Large intestine (tissue), 3 donors: ENCODE data around the gene CELSR1. TPM values are rescaled to one million over a fixed set of nuclear protein-coding genes. Genes with fewer than 3 reads are reported as not detected.

Experiments
- DNase-seq, 2 donors: peaks; one replicate each; pipeline versions ENCODE4 v3.0.0 to v3.0.0-alpha.2; 2013
- H3K27ac ChIP-seq: one replicate; pipeline ENCODE4 v1.5.1; 2013; ENCODE audit warnings: low read length
- H3K27me3 ChIP-seq: 2 replicates; pipeline ENCODE4 v1.6.1; 2013; ENCODE audit warnings: low read length; ENCODE audit not compliant: control insufficient read depth, insufficient read depth
- H3K36me3 ChIP-seq: 2 replicates; pipeline ENCODE4 v1.6.1; 2013; ENCODE audit warnings: low read length; ENCODE audit not compliant: control insufficient read depth, insufficient read depth
- H3K4me1 ChIP-seq: one replicate; pipeline ENCODE4 v1.6.1; 2013; ENCODE audit warnings: low read length; ENCODE audit not compliant: control insufficient read depth, insufficient read depth
- H3K4me3 ChIP-seq: one replicate; pipeline ENCODE4 v1.5.1; 2013; ENCODE audit warnings: low read length
- H3K9me3 ChIP-seq: one replicate; pipeline ENCODE4 v1.6.1; 2013; ENCODE audit warnings: mild to moderate bottlenecking, low read depth, low read length, moderate library complexity; ENCODE audit not compliant: control insufficient read depth
- WGBS: methylation state at CpG from one replicate; pipeline ENCODE4 v1.1.5; 2013; ENCODE audit warnings: low lambda C conversion rate; ENCODE audit not compliant: insufficient coverage; 5-methylcytosine and 5-hydroxymethylcytosine counted together
- polyA plus RNA-seq: library from polyadenylated mRNA; unstranded; fragments of 120-200 nt; gene quantifications from one replicate; pipeline ENCODE4 v1.2.1, GENCODE V29; 2013

CELSR1 gene
- polyA plus RNA-seq, 1 donor: 5.9 TPM

GRCh38 chr22:46549563-46549840 lies 12.1 kb upstream of the CELSR1 start:
- WGBS: no CpG with 5 or more reads among the region's 4 CpGs
- no peak for DNase-seq
- Histone ChIP-seq H3K36me3 (no peaks in the 10 kb centered on the region), H3K27ac (no peak overlapping the region), H3K4me3 (no peak overlapping the region), H3K27me3 (no peaks in the 10 kb centered on the region), H3K9me3 (peaks cover 5% of the 10 kb centered on the region), H3K4me1 (peaks cover 24% of the 10 kb centered on the region)

GRCh38 chr22:46547883-46548244 lies 10.4 kb upstream of the CELSR1 start:
- H3K4me1 ChIP-seq: peaks cover 24% of the 10 kb centered on the region
- H3K27me3 ChIP-seq: no peaks in the 10 kb centered on the region

GRCh38 chr22:46547179-46547882 lies 9.9 kb upstream of the CELSR1 start:
- Histone ChIP-seq H3K27ac (peak overlapping the region; percentile 72), H3K9me3 (no peaks in the 10 kb centered on the region), H3K4me3 (no peak overlapping the region), H3K4me1 (peaks cover 24% of the 10 kb centered on the region), H3K27me3 (no peaks in the 10 kb centered on the region), H3K36me3 (no peaks in the 10 kb centered on the region)
- no CpG with 5 or more reads among the region's 21 CpGs for WGBS
- no peak for DNase-seq

More at GRCh38 chr22:46547883-46548244, 10.4 kb upstream of the CELSR1 start:
- DNase-seq: peak; percentile 85 to 86
- H3K27ac ChIP-seq: peak overlapping the region; percentile 72
- H3K4me3 ChIP-seq: no peak overlapping the region
- no CpG with 5 or more reads among the region's 3 CpGs for WGBS
- no peaks in the 10 kb centered on the region for H3K36me3 ChIP-seq
- peaks cover 3% of the 10 kb centered on the region for H3K9me3 ChIP-seq

GRCh38 chr22:46546466-46547178 lies 9.2 kb upstream of the CELSR1 start:
- Histone ChIP-seq H3K36me3 (no peaks in the 10 kb centered on the region), H3K9me3 (no peaks in the 10 kb centered on the region), H3K27me3 (peaks cover 2% of the 10 kb centered on the region), H3K27ac (no peak overlapping the region), H3K4me3 (no peak overlapping the region), H3K4me1 (peaks cover 24% of the 10 kb centered on the region)
- WGBS: no CpG with 5 or more reads among the region's 14 CpGs
- no peak for DNase-seq

- Histone ChIP-seq H3K36me3 (no peaks in the 10 kb centered on the region), H3K27ac (no peak overlapping the region), H3K4me3 (no peak overlapping the region), H3K27me3 (peaks cover 7% of the 10 kb centered on the region), H3K4me1 (peaks cover 24% of the 10 kb centered on the region), H3K9me3 (no peaks in the 10 kb centered on the region)
- DNase-seq: no peak
- 65% methylated on average over 2 of the region's 10 CpGs for WGBS
Measured at GRCh38 chr22:46545086-46545792, 7.8 kb upstream of the CELSR1 start.

- Histone ChIP-seq H3K27me3 (peaks cover 27% of the 10 kb centered on the region), H3K36me3 (no peaks in the 10 kb centered on the region), H3K9me3 (no peaks in the 10 kb centered on the region), H3K27ac (no peak overlapping the region), H3K4me1 (peaks cover 21% of the 10 kb centered on the region), H3K4me3 (no peak overlapping the region)
- peak; percentile 59 for DNase-seq
- WGBS: no CpG with 5 or more reads among the region's 27 CpGs
Measured at GRCh38 chr22:46542011-46542985, 4.9 kb upstream of the CELSR1 start.

GRCh38 chr22:46541536-46541935 lies 4.1 kb upstream of the CELSR1 start:
- Histone ChIP-seq H3K27me3 (peaks cover 27% of the 10 kb centered on the region), H3K4me3 (no peak overlapping the region), H3K4me1 (peaks cover 14% of the 10 kb centered on the region), H3K9me3 (no peaks in the 10 kb centered on the region), H3K27ac (no peak overlapping the region), H3K36me3 (no peaks in the 10 kb centered on the region)
- no CpG with 5 or more reads among the region's 7 CpGs for WGBS
- no peak for DNase-seq

- H3K36me3 ChIP-seq: no peaks in the 10 kb centered on the region
- peaks cover 4% of the 10 kb centered on the region for H3K9me3 ChIP-seq
- DNase-seq: no peak
- H3K4me3 ChIP-seq: no peak overlapping the region
- H3K27me3 ChIP-seq: peaks cover 31% of the 10 kb centered on the region
- WGBS: no CpG with 5 or more reads among the region's 5 CpGs
- H3K4me1 ChIP-seq: peaks cover 13% of the 10 kb centered on the region
- no peak overlapping the region for H3K27ac ChIP-seq
Measured at GRCh38 chr22:46540874-46541273, 3.5 kb upstream of the CELSR1 start.

- Histone ChIP-seq H3K27ac (no peak overlapping the region), H3K27me3 (peaks cover 40% of the 10 kb centered on the region), H3K4me3 (no peak overlapping the region), H3K36me3 (no peaks in the 10 kb centered on the region), H3K9me3 (peaks cover 19% of the 10 kb centered on the region), H3K4me1 (peaks cover 13% of the 10 kb centered on the region)
- peak in 1 of 2 donors; percentile 40 for DNase-seq
- WGBS: no CpG with 5 or more reads among the region's 9 CpGs
Measured at GRCh38 chr22:46539169-46539568, 1.7 kb upstream of the CELSR1 start.

- Histone ChIP-seq H3K4me1 (peaks cover 13% of the 10 kb centered on the region), H3K4me3 (no peak overlapping the region), H3K36me3 (no peaks in the 10 kb centered on the region), H3K27me3 (peaks cover 40% of the 10 kb centered on the region), H3K9me3 (peaks cover 22% of the 10 kb centered on the region), H3K27ac (no peak overlapping the region)
- 0% methylated on average over 1 of the region's 13 CpGs for WGBS
- no peak for DNase-seq
Measured at GRCh38 chr22:46538814-46539160, 1.4 kb upstream of the CELSR1 start.
